DMS79 treated with DMSO at 0.1 percent for 48 hours (cell line): ENCODE measurements around the gene RNF217.
"Not testable (repeated sequence)": the region's sequence is repeated elsewhere in the genome, so short reads cannot be mapped to it uniquely, and the experiment has no call there.

Experiments
- DNase-seq: peaks from one replicate; lab custom pipeline; 2025; lab: John Stamatoyannopoulos, UW

The RNF217 gene

GRCh38 chr6:125015152-125015551 is 52.9 kb downstream of the RNF217 start:
- DNase-seq = no peak

DNA sequence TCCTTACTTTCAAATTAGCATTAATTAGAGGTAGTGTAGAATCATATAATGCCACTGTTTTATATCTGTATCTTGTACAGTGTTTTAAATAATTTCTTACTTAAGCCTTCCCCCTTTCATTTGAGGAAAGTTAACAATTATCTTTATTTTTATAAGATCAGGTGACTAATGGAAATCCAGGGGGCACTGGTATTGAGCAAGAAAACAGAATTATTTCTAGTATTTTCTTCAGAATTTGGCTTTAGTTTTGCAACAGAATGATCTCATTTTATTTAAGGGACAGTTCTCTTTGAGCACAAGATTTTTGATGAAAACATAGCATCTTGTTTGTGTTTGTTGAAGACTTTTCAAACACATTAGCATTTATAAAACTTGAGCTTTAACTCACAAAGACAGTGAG is 55.9 kb downstream of the RNF217 start:
- no peak for DNase-seq

DNA sequence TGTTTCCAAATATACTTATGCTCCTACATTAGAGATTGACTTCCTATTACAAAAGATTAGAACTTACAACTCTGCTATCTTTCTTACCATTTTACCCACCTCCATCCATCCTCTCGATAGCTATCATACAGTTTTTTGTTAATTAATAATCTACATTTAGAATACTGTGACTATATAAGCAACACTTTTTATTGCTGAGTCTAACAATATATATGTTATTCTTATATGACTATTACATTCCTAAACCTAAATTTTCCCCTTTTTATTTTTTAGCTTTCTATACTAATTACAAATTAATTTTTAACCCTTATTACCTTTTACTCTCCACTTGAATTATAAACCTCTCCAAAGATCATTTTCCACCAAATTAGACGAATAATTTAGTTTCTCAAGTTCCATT is 57.0 kb downstream of the RNF217 start:
- DNase-seq = no peak

- DNase-seq = no peak
Measured at GRCh38 chr6:125019918-125020317, 57.7 kb downstream of the RNF217 start.

DNA sequence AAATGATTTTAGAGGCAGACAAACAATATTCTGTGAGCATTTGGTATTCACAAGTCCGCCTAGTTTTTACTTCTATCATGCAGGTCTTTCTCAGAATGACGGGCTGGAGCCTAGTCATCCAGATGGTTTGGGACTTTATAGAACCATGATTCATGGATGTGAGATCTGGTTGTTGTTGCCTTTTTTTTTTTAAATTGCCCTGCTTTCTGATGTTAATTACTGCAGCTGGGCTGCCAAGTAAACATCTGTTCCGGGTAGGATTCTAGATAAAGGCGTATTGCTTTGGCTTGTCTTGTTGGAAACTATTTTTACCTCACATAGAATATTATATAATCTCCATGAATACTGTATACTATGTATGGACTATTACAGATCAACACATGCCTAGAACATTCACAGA is 58.1 kb downstream of the RNF217 start:
- DNase-seq = no peak

DNA sequence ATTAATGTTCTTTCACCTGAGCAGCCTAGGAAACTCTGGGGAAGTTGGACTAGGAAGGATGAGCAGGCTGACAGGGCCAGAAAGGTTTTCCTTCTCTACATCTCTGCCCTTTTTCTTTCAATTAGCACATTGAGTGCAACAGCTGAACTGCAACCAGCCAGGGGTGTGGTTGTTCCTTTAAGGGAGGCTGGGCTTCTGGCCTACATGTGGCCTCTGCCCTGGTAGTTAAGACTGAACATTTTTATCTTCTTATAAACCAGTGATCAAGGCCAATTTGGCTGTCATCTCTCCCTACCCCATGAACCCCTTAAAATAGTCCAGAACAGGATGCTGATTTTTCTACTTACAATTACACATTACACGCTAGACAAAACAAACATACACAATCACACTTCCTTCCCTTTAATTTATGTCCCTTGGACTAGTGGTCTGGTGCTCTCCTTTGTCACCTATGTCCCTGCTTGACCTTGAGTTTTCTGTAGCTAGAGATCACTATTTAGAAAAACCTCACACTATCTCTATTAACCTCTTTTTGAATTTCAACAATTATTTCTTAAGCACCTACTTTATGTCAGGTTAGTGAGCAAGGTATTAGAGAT is 60.3 kb downstream of the RNF217 start:
- DNase-seq = no peak

DNA sequence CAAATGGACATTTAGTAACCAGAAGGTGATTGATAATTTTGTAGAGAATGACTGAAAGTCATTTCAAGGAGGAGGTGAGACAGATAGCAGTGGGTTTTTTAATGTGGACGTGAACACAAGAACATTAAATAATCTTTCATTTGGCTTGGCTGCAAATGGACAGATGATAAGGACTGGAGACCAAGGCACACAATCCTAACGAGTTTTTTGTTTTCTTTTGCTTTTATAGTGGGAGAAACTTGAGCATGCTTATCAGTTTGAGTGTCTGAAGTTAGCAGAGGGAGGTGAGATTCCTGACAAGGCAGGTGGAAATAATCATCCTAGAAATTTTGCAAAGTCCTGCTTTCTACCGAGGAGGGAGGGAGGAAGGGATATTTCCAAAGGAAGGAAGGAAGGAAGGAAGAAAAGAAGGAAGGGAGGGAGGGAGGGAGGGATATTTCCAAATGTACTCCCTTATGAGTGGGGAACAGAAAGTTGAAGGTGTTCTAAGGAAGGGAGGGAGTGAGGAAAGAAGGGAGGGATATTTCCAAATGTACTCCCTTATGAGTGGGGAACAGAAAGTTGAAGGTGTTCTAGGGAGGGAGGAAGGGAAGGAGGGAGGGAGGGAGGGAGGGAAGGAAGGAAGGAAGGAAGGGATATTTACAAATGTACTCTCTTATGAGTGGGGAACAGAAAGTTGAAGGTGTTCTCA is 63.1 kb downstream of the RNF217 start:
- no peak for DNase-seq

DNA sequence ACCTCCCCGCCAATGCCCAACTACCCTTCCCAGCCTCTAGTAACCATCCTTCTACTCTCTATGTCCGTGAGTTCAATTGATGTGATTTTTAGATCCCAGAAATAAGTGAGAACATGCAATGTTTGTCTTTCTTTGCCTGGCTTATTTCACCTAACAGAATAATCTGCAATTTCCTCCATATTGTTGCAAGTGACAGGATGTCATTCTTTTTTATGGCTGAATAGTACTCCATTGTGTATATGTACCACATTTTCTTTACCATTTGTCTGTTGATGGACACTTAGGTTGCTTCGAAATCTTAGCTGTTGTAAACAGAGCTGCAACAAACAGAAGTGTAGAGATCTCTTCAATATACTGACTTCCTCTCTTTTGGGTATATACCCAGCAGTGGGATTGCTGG is 65.0 kb downstream of the RNF217 start:
- no peak for DNase-seq

DNA sequence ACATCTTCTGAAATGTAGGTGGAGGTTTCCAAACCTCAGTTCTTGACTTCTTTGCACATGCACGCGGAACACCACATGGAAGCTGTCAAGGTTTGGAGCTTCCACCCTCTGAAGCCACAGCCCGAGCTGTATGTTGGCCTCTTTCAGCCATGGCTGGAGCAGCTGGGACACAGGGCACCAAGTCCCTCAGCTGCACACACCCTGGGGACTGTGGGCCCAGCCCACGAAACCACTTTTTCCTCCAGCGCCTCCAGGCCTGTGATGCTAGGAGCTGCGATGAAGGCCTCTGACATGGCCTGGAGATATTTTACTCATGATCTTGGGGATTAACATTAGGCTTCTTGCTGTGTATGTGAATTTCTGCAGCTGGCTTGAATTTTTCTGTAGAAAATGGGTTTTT is 68.7 kb downstream of the RNF217 start:
- DNase-seq = no peak

DNA sequence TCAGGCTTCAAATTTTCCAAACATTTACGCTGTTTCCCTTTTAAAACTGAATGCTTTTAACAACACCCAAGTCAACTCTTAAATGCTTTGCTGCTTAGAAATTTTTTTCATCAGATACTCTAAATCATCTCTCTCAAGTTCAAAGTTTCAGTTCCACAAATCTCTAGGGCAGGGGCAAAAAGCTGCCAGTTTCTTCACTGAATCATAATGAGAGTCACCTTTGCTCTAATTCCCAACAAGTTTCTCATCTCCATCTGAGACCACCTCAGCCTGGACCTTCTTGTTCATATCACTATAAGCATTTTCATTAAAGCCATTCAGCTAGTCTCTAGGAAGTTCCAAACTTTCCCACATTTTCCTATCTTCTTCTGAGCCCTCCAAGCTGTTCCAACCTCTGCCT is 69.1 kb downstream of the RNF217 start:
- DNase-seq = no peak

DNA sequence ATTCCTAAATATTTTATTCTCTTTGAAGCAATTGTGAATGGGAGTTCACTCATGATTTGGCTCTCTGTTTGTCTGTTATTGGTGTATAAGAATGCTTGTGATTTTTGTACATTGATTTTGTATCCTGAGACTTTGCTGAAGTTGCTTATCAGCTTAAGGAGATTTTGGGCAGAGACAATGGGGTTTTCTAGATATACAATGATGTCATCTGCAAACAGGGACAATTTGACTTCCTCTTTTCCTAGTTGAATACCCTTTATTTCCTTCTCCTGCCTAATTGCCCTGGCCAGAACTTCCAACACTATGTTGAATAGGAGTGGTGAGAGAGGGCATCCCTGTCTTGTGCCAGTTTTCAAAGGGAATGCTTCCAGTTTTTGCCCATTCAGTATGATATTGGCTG is 72.7 kb downstream of the RNF217 start:
- not testable (repeated sequence) for DNase-seq

DNA sequence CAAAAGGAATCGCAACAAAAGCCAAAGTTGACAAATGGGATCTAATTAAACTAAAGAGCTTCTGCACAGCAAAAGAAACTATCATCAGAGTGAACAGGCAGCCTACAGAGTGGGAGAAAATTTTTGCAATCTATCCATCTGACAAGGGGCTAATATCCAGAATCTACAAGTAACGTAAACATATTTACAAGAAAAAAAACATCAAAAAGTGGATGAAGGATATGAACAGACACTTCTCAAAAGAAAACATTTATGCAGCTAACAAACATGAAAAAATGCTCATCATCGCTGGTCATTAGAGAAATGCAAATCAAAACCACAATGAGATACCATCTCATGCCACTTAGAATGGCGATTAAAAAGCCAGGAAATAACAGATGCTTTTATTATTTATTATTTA is 74.2 kb downstream of the RNF217 start:
- not testable (repeated sequence) for DNase-seq

DNA sequence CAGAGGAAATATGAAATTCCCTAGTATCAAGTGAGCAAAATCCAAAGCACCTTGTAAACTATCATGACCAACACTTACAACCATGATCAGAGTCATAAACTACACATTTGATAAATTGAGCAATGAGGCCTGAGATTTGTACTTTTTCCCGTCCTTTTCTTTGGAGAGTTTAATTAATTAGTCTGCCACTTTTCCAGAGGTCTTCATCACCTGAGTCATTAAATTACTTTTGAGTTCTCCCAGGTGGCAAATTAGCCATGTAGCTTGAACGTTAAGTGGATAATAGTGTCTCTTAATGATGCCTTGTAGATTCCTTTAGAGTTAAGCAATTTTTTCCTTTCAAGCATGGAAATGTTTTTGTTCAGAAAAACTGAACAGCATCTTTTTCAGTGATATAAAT is 75.6 kb downstream of the RNF217 start:
- no peak for DNase-seq

- DNase-seq = no peak
Measured at GRCh38 chr6:125038925-125039324, 76.7 kb downstream of the RNF217 start.

DNA sequence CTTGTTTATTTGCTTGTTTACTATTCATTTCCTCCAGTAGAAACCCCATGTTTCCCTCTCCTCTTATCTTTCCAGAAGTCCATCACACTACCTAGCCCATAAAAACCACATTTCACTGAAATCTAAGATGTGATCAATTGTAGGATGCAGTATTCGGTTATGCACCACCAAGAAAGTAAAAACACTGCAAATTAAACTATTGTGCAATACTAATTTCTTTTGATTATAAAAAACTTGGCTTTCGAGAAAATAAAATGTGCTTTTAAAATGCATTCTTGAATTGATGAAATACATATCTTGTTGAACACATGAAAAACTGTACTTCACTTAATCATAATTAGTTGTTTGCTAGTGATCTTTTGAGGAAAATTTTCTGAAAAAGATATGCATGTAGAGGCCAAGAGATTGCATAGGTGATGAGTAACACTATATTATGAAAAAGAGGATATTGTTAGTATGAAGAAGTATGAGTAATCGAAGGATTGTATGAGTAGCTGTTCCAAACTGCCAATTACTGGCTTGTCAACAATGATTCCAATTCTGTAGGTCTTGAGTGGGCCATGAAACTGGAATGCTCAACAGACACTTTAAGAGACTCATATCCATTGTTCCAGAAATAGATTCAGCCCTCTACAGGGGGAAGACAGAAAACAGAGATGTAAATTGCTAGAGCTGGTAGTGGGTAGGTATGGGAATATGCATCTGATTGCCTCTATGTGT is 79.7 kb downstream of the RNF217 start:
- DNase-seq = no peak

DNA sequence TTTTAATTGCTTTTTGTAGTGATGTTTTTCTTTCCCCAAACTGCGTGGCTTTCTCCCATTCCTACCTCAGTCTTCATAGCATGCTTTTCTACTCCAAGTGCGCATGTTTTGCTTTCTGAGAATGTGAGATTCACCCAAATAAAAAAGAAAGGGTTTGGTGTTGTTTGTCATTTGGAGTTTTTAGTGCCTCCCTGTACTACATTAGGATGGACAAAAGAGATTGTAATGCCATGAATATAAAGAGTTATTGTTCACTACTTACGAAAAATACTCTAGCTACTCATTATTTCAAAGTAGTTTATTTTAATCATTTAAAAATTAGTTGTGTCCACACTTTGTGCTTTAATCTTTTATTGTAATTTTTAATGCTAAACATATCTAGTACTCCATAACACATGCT is 81.8 kb downstream of the RNF217 start:
- DNase-seq = no peak

GRCh38 chr6:125044667-125045066 is 82.4 kb downstream of the RNF217 start:
- DNase-seq = no peak

GRCh38 chr6:125046107-125046925 is 84.1 kb downstream of the RNF217 start:
- no peak for DNase-seq

- no peak for DNase-seq
Measured at GRCh38 chr6:125048274-125048673, 86.0 kb downstream of the RNF217 start.

GRCh38 chr6:125050663-125051318 is 88.6 kb downstream of the RNF217 start:
- DNase-seq = no peak

DNA sequence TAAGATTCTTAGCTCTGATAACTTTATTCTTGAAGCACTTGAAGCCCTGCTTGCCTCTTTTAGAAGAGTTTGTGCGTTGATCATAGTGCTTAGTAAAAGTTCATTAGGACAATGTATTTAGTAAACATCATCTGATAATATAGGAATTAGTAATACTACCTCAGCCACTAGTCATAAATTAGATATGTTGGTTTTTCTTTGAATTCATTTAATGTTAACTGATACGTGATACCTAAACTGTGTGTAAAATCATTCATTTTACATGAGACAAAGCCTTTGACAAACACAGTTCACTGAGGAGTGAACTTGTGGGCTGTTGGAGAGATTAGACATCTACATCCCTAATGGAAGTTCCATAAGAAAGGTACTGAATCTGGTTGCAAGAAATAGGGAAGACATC is 91.6 kb downstream of the RNF217 start:
- no peak for DNase-seq

- DNase-seq = no peak
Measured at GRCh38 chr6:125054331-125054730, 92.1 kb downstream of the RNF217 start.
